ENCODE measurements around the gene CX3CL1.
"Not testable (repeated sequence)": the region's sequence is repeated elsewhere in the genome, so short reads cannot be mapped to it uniquely, and the experiment has no call there.

CX3CL1 gene

GRCh38 chr16:57358086-57358420 is 14.2 kb upstream of the CX3CL1 start:
- DNase-seq, result no peak

GRCh38 chr16:57358527-57359095 is 13.7 kb upstream of the CX3CL1 start, which contains the start of gene CCL22:
Gene CCL22, plus strand, starts transcription at chr16:57358783. Its CDS starts 34 bp downstream, at chr16:57358817.
- no peak for DNase-seq

- no peak for DNase-seq
These were observed 11.9 kb upstream of the CX3CL1 start for GRCh38 chr16:57360321-57360935.

- no peak for DNase-seq
These were observed 10.9 kb upstream of the CX3CL1 start for GRCh38 chr16:57361404-57361803.

GRCh38 chr16:57364143-57364542 is 8.1 kb upstream of the CX3CL1 start:
- DNase-seq, result no peak

- no peak for DNase-seq
These were observed 5.7 kb upstream of the CX3CL1 start for GRCh38 chr16:57366544-57367040.

- no peak for DNase-seq
These were observed 5.1 kb upstream of the CX3CL1 start for GRCh38 chr16:57367116-57367752.

GRCh38 chr16:57371494-57372371 is 557 bp upstream of the CX3CL1 start:
- no peak for DNase-seq

- DNase-seq, result no peak
These were observed 1.0 kb downstream of the CX3CL1 start for GRCh38 chr16:57373117-57373947.

- no peak for DNase-seq
These were observed 1.8 kb downstream of the CX3CL1 start for GRCh38 chr16:57374067-57374534.

- not testable (repeated sequence) for DNase-seq
These were observed 2.7 kb downstream of the CX3CL1 start for GRCh38 chr16:57374925-57375465.

- DNase-seq, result no peak
These were observed 4.1 kb downstream of the CX3CL1 start for GRCh38 chr16:57376313-57376818.

- no peak for DNase-seq
These were observed 5.0 kb downstream of the CX3CL1 start for GRCh38 chr16:57377080-57377841.

- no peak for DNase-seq
These were observed 7.3 kb downstream of the CX3CL1 start for GRCh38 chr16:57379579-57379978.

- DNase-seq, result no peak
These were observed 8.6 kb downstream of the CX3CL1 start for GRCh38 chr16:57380671-57381462.

GRCh38 chr16:57381791-57382534 is 9.7 kb downstream of the CX3CL1 start:
- DNase-seq, result no peak

- DNase-seq, result no peak
These were observed 10.4 kb downstream of the CX3CL1 start for GRCh38 chr16:57382535-57383275.

Data from NCI-H446 treated with DMSO at 0.1 percent for 48 hours (cell line).